Mucosa of rectum (tissue), 2 donors: ENCODE data around the gene FLRT2.

Experiments used
- H3K27ac ChIP-seq, 2 donors: one replicate each; pipeline ENCODE4 v1.7.0; 2013; ENCODE audit warnings: inconsistent platforms in 2 of 2, low read depth in 2 of 2, low read length in 2 of 2
- H3K27me3 ChIP-seq, 2 donors: one replicate each; pipeline ENCODE4 v1.7.0; 2013; ENCODE audit warnings: low read length in 2 of 2; ENCODE audit not compliant: control insufficient read depth in 2 of 2, insufficient read depth in 2 of 2
- H3K36me3 ChIP-seq, 2 donors: one replicate each; pipeline ENCODE4 v1.7.0; 2013; ENCODE audit warnings: low read length in 2 of 2; ENCODE audit not compliant: control insufficient read depth in 2 of 2, insufficient read depth in 2 of 2
- H3K4me1 ChIP-seq, 2 donors: one replicate each; pipeline ENCODE4 v1.7.0; 2013; ENCODE audit warnings: low read length in 2 of 2, mild to moderate bottlenecking in 1 of 2; ENCODE audit not compliant: control insufficient read depth in 2 of 2, insufficient read depth in 2 of 2
- H3K4me3 ChIP-seq, 2 donors: one replicate each; pipeline ENCODE4 v1.7.0; 2013; ENCODE audit warnings: low read length in 2 of 2
- H3K9ac ChIP-seq, 2 donors: one replicate each; pipeline ENCODE4 v1.7.0; 2013; ENCODE audit warnings: low read length in 2 of 2, low read depth in 1 of 2, mild to moderate bottlenecking in 1 of 2
- H3K9me3 ChIP-seq, 2 donors: one replicate each; pipeline ENCODE4 v1.7.0; 2013; ENCODE audit warnings: low read length in 2 of 2; ENCODE audit not compliant: control insufficient read depth in 2 of 2
- donor health status: healthy.
- donor health status: Normal muscosa, but diverticular disease.

FLRT2 gene

DNA sequence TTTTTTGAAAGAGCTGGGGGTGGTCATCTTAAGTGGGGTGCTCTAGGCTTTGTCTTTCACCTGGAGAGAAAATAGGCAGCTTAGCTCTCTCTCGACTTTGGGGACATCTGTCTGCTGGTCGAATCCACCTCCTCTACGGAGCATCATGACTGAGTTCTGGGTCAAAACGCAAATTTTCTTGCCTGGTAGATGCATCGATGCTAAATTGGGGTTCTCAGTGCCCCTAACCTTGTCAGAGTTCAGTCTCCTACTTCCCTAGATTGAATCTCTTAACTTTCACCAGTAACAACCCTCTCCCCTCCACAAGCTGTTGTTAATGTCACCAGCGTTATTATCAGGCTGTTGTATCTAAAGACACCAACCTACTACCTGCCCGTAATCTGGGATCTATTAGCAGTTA, 682 bp downstream of the FLRT2 start:
- no peak overlapping the region for H3K9ac ChIP-seq
- H3K4me3 ChIP-seq, result peak overlapping the region; percentile 44 to 58
- peaks cover 0 to 4% of the 10 kb centered on the region in 2 donors for H3K4me1 ChIP-seq
- H3K9me3 ChIP-seq, result no peaks in the 10 kb centered on the region
- H3K27me3 ChIP-seq, result peaks cover 8 to 24% of the 10 kb centered on the region in 2 donors
- no peaks in the 10 kb centered on the region for H3K36me3 ChIP-seq
- H3K27ac ChIP-seq, result peak overlapping the region; percentile 2 to 43

DNA sequence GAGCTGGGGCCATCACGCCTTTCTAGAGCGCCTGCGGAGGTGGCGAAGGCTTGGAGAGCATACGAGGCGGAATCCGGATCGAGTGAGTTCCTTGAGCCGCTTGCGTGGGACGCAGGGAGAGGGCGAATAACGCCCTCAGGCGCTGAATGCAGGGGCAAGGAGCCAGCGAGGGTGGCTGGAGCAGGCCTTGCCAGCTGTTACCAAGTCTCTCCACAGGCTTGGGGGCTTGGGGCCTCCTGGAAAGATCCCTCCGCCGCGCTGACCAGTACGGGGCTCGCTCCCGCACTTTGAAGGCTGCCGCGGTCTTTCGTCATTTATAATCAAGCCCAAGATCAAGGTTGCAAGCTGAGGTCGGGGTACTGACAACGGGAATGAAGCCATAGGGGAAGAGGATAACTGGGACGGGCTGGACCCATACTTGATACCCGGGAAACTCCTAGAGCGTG, 1.2 kb downstream of the FLRT2 start:
- Histone ChIP-seq H3K9ac (peak overlapping the region in 1 of 2 donors; percentile 31), H3K27me3 (peaks cover 8 to 27% of the 10 kb centered on the region in 2 donors), H3K27ac (peak overlapping the region; percentile 43 to 46), H3K9me3 (no peaks in the 10 kb centered on the region), H3K4me1 (peaks cover 0 to 4% of the 10 kb centered on the region in 2 donors), H3K36me3 (no peaks in the 10 kb centered on the region), H3K4me3 (peak overlapping the region; percentile 44 to 58)

DNA sequence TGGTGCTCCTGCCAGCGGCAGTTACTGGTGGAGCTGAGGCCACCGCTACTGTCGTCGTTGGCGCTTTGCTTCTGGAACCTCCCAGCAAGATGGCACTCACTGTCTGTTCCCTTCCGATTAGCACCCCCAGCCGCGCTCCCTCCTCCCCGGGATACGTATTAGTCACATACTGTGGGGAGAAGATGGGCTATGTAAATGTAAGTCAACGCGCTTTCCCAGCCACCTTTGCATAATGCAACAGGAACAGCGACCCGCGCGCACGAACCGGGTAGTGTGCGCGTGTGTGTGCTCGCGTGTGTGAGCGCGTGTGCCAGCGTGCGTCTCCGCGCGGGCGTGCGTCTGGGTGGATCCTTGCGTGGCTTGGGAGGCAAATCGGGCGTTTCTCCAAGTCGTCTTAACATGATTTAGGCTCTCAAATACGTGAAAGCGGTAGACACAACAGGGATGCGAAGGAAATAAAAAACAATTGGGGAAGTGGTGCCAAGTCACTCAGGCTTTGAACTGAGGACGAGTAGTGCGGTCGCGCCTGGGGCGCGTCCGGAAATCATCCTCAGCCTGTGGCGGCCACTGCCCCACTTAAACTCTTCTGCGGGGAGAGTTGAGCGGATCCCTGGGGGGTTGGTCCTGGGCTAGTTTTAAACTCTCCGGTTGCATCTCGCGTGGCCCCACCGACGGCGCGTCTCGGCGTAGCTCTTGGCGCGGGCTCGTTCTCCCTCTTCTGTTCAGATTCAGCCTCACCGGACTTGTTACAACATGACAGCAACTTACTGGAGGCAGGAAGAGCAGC, 1.8 kb downstream of the FLRT2 start:
- H3K9me3 ChIP-seq, result no peaks in the 10 kb centered on the region
- peaks cover 0 to 4% of the 10 kb centered on the region in 2 donors for H3K4me1 ChIP-seq
- peak overlapping the region in 1 of 2 donors; percentile 31 for H3K9ac ChIP-seq
- H3K27ac ChIP-seq, result peak overlapping the region; percentile 43 to 46
- peak overlapping the region; percentile 44 to 58 for H3K4me3 ChIP-seq
- no peaks in the 10 kb centered on the region for H3K36me3 ChIP-seq
- H3K27me3 ChIP-seq, result peaks cover 8 to 27% of the 10 kb centered on the region in 2 donors

DNA sequence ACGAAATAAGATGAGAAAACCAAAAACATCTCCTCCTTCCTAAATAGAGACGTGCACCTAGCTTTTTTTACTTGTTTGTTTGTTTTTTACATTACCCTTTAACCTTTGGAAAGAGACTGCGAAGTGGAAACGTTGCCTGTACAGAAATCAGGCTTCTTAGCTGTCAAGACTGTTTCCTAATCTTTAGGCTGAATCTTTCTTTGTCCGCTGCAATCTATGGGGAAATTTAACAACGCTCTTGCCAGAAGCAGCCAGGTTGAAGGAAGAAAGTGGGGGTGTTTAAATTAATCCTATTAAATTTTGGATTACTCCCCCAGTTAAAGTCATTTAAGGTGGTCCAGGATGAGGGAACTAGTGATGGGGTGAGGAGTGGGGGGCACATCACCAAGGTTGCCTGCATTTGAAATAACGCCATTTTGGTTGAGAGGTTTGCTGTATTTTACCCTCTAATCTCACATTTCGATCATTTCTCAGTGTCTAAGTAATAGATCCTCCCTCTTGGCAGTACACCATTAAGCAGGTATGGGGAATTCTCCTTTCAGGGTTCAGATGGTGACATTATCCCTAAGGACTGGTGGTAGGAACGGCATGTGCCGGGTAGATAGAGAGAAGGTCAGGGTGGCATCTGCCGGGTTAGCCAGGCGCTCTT, 2.6 kb downstream of the FLRT2 start:
- H3K4me3 ChIP-seq, result peak overlapping the region in 1 of 2 donors; percentile 58
- H3K4me1 ChIP-seq, result peaks cover 0 to 4% of the 10 kb centered on the region in 2 donors
- H3K9ac ChIP-seq, result no peak overlapping the region
- H3K36me3 ChIP-seq, result no peaks in the 10 kb centered on the region
- peak overlapping the region in 1 of 2 donors; percentile 9 for H3K27ac ChIP-seq
- peaks cover 8 to 27% of the 10 kb centered on the region in 2 donors for H3K27me3 ChIP-seq
- H3K9me3 ChIP-seq, result no peaks in the 10 kb centered on the region

DNA sequence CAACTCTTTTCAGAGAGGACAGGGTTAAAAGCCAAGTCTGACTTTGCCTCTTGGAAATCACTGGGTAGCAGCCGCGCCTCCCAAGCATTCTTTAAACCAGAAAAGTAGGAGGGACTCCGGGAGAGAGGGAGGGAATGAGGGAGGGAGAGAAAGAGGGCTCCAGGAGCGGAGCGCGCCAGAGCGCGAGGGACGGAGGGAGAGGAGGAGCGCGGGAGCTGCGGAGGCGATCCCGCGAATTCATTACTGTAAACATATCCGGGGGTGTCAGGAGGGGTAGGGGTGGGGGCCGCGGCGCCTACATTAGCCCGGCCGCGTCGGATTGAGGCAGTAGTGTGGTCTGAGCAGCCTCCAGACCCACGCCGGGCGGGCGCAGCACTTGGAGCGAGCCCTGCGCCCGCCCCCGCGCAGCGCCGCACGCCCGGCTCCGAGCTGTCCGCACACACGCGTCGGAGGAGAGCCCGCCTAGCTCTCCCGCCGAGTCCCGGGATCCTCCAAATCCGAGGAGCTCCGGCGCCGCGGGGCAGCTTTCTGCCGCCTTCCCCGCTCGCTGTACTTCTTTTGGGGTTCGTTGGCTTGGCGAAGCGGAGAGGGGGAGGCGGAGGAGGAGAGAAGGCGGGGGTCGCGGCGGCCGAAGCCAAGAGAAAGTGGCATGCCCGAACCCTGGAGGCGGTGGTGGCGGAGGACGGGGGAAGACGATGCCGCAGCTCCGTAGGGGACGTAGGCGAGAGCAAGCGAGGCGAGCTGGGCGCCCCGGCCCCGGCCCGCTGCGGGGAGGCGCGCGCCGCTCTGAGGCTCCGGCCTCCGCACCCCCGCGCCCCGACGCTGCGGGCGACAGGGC, 3.3 kb downstream of the FLRT2 start:
- Histone ChIP-seq H3K36me3 (no peaks in the 10 kb centered on the region), H3K27ac (peak overlapping the region in 1 of 2 donors; percentile 16), H3K4me1 (peaks cover 0 to 4% of the 10 kb centered on the region in 2 donors), H3K4me3 (peak overlapping the region; percentile 33 to 58), H3K9ac (peak overlapping the region in 1 of 2 donors; percentile 45), H3K9me3 (no peaks in the 10 kb centered on the region), H3K27me3 (peaks cover 8 to 27% of the 10 kb centered on the region in 2 donors)

DNA sequence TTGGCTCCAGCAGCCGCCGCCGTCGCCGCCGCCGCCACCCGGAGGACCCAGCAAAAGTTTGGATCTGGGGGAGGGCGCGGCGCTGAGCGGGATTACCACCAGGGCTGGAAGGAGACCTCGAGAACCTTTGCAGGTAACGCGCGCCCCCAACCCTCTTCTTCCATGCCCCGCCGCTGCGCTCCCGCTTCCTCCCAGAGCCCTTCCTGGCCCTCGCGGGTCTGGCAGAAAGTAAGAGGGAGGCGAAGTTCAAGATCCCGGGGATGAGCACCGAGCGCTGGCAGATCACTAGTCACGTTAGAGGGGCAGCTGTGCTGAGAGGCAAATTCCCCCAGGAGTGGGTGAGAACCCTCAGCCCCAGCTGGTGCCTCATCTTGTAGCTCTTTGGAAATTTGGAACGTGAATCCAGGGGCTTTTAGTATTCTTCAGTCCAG, 3.9 kb downstream of the FLRT2 start:
- Histone ChIP-seq H3K9ac (no peak overlapping the region), H3K4me1 (peaks cover 0 to 4% of the 10 kb centered on the region in 2 donors), H3K4me3 (peak overlapping the region; percentile 40 to 66), H3K9me3 (no peaks in the 10 kb centered on the region), H3K27me3 (peaks cover 8 to 25% of the 10 kb centered on the region in 2 donors), H3K36me3 (no peaks in the 10 kb centered on the region), H3K27ac (no peak overlapping the region)

DNA sequence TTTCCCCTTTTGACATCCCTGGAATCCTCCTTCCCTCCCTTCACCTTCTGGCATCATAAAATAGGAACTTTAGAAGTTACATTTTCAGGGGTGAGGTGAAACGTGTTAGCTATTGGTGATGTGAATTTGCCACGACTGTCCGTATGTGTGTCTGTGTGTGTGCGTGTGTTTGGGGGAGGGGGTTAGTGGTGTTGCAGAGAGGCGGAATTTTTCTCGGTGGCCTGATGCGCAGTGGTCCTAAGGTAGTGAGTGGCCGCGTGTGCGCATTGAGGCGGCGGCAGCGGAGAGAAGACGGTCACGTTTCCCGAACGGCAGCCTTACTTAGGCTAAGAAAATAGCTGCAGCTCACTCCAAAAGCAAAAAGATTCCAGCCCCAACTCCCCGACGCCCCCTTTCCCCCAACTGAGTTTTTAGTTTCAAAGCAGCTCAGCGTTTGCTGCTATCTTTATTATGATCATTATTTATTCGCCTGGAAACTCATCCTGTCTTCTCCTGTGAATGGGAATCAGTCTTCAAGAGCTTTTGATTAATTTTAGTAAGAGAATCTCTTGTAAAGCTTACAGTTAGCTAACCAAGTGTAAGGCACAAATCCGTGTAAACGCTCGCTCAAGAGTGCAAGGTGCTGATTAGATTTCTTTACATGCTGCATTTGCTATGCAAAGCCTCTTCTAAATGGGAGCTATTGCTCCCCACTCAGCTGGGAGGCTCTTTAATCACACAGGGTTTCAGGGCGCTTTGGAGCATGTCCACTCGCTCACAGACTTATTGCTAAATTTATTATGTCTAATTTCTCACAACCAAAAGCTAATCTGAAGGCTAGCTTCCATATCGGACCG, 4.7 kb downstream of the FLRT2 start:
- no peak overlapping the region for H3K27ac ChIP-seq

DNA sequence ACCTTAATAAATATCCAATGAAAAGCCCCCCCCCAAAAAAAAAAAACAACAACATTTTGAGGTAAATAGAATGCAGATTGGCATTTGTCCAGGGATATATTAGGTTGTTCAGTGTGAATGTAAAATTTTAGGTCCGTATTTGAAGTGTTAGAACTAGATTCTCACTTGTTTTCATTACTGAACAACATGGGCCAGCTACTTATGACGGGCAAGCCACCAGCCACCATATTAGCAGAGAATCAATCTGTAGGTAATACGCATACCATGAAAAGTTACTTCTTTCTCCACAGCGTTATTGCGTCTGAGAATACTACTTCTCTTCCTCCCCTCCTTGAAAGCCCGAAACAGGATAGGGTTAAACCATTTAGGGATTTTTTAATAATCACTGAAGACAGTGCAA, 5.4 kb downstream of the FLRT2 start:
- Histone ChIP-seq H3K27ac (no peak overlapping the region), H3K9ac (no peak overlapping the region), H3K9me3 (no peaks in the 10 kb centered on the region), H3K36me3 (no peaks in the 10 kb centered on the region), H3K27me3 (peaks cover 7 to 11% of the 10 kb centered on the region in 2 donors), H3K4me3 (peak overlapping the region in 1 of 2 donors; percentile 34), H3K4me1 (no peaks in the 10 kb centered on the region)

More for the DNA sequence above, 4.7 kb downstream of the FLRT2 start:
- Histone ChIP-seq H3K4me3 (peak overlapping the region; percentile 40 to 66), H3K9ac (no peak overlapping the region), H3K27me3 (peaks cover 8 to 17% of the 10 kb centered on the region in 2 donors), H3K36me3 (no peaks in the 10 kb centered on the region), H3K4me1 (no peaks in the 10 kb centered on the region), H3K9me3 (no peaks in the 10 kb centered on the region)
